22Rv1 (cell line): ENCODE measurements around the gene ADAM30.

ENCODE experiments used
- H3K27ac ChIP-seq: fragments of 450-650 bp; 2 replicates; pipeline ENCODE4 v1.5.1; 2017
- ZFX ChIP-seq: fragments of 450-650 bp; IDR thresholded peaks from 2 replicates; pipeline ENCODE4 v1.6.1; 2017; ENCODE audit warnings: antibody characterized with exemption, borderline replicate concordance
- TF ChIP-seq, protein P1 (sequence below): fragments of 450-650 bp; IDR thresholded peaks from 2 replicates; pipeline ENCODE4 v1.5.1; 2017; ENCODE audit warnings: mild to moderate bottlenecking

ADAM30 gene

GRCh38 chr1:119884711-119885110 lies 11.6 kb downstream of the ADAM30 start:
- no peak overlapping the region for H3K27ac ChIP-seq
- TF ChIP-seq, protein P1, sequence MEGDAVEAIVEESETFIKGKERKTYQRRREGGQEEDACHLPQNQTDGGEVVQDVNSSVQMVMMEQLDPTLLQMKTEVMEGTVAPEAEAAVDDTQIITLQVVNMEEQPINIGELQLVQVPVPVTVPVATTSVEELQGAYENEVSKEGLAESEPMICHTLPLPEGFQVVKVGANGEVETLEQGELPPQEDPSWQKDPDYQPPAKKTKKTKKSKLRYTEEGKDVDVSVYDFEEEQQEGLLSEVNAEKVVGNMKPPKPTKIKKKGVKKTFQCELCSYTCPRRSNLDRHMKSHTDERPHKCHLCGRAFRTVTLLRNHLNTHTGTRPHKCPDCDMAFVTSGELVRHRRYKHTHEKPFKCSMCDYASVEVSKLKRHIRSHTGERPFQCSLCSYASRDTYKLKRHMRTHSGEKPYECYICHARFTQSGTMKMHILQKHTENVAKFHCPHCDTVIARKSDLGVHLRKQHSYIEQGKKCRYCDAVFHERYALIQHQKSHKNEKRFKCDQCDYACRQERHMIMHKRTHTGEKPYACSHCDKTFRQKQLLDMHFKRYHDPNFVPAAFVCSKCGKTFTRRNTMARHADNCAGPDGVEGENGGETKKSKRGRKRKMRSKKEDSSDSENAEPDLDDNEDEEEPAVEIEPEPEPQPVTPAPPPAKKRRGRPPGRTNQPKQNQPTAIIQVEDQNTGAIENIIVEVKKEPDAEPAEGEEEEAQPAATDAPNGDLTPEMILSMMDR = no peak
- no peak for TF ChIP-seq ZFX

DNA sequence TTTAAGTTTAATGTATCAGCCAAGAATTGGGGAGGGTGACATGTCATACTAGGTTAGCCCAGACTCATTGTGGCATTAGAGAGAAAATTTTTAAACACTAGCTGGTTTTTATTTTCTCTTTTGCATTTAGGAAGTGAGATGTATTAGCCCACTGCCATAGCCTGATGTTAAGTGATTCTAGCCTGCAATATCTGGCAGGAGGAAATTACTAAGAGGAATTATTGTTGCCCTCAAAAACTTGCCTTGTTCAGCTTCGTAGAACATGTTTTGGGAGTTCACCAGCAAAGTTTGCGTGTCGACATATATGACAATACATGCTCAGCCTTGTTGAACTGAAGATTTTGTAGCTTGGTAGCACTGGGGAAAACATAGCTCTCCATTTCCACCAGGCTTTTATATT lies 12.5 kb downstream of the ADAM30 start:
- no peak for TF ChIP-seq ZFX
- TF ChIP-seq, protein P1 = no peak

DNA sequence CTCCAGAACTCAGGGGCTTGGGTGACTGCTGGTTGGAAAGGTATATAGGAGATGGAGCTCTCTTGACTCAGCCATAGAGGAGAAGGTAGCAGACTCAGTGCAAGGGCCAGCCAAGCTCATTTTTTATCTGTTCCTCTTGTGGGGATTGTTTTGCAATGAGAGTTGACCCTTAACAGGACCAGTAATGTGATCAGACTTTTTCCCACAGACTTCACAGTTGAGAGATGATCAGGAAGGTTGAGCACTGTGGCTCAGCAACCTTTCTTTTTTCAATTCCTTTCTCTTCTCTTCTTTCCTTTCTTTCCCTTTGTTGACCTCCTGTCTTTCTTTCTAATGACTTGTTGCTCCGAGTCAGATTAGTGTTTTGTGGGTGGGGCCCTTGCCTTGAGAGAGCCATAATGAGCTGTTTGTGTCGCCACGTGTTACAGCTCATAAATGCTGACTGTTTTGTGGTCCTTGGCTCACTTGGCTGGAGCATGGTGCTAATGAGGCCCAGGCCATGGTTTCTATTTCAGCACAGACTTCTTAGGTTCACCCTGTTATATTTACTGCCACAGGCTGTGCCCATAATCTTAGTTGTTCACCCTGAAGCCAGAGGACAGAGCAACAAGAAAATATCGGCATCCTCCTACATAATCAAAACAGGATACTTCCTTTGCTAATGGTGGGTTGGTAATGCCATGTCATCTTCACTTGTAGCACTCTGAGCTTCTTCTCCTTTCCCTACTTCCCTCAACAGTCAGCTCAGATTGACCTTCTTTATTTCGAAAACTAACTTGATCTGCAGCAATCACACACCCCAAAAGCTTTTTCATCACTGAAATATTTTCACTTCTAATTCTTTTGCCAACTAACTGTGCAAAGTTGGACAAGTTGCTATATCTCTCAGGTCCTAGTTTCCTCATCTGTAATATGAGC lies 13.9 kb downstream of the ADAM30 start:
- TF ChIP-seq, protein P1 = no peak
- TF ChIP-seq ZFX = no peak
- H3K27ac ChIP-seq = no peak overlapping the region

More for the DNA sequence above, 12.5 kb downstream of the ADAM30 start:
- no peak overlapping the region for H3K27ac ChIP-seq

- H3K27ac ChIP-seq = no peak overlapping the region
- TF ChIP-seq, protein P1 = no peak
- TF ChIP-seq ZFX = no peak
Observed at GRCh38 chr1:119879510-119880434, 16.5 kb downstream of the ADAM30 start.

DNA sequence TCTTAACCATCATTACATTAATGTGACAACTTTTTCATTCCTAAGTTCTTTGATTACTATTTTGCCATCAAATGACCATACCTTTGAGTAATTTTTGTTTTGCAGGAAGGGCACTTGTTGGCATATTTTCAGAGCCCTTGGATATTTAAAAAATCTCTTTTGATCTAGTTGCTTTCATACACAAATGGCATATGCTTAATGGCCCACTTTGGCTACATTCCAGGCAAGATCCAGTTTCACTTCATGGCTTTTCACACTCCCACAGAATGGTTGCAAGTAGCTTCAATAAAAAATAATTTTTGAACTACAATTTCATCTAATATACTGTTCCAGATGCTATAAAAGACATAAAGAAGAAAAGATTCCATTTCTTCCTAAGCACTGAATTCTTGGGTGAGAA lies 18.1 kb downstream of the ADAM30 start:
- TF ChIP-seq, protein P1 = no peak
- TF ChIP-seq ZFX = no peak
- no peak overlapping the region for H3K27ac ChIP-seq

- no peak for TF ChIP-seq ZFX
- TF ChIP-seq, protein P1 = no peak
- no peak overlapping the region for H3K27ac ChIP-seq
Observed at GRCh38 chr1:119874186-119874585, 22.1 kb downstream of the ADAM30 start.
